Left renal pelvis (tissue), 4 donors: Measurements from ENCODE around the gene CD151. TPM values are rescaled to one million over a fixed set of nuclear protein-coding genes. Genes with fewer than 3 reads are reported as not detected.
A peak's percentile ranks its signal among the peaks of the same experiment; 100 is the strongest.

Experiments
- DNase-seq, 4 donors: peaks; one replicate each; pipeline ENCODE4 v3.0.0-alpha.2; 2013; ENCODE audit warnings: low read depth in 4 of 4, low spot score in 3 of 4
- polyA plus RNA-seq, 4 donors: library from polyadenylated mRNA; unstranded; fragments of 120-200 nt; gene quantifications; one replicate each; pipeline ENCODE4 v1.2.1, GENCODE V29; 2013; ENCODE audit not compliant: insufficient read length in 4 of 4

CD151 gene
- polyA plus RNA-seq, 4 donors = 124 to 228 (median 174) TPM

DNA sequence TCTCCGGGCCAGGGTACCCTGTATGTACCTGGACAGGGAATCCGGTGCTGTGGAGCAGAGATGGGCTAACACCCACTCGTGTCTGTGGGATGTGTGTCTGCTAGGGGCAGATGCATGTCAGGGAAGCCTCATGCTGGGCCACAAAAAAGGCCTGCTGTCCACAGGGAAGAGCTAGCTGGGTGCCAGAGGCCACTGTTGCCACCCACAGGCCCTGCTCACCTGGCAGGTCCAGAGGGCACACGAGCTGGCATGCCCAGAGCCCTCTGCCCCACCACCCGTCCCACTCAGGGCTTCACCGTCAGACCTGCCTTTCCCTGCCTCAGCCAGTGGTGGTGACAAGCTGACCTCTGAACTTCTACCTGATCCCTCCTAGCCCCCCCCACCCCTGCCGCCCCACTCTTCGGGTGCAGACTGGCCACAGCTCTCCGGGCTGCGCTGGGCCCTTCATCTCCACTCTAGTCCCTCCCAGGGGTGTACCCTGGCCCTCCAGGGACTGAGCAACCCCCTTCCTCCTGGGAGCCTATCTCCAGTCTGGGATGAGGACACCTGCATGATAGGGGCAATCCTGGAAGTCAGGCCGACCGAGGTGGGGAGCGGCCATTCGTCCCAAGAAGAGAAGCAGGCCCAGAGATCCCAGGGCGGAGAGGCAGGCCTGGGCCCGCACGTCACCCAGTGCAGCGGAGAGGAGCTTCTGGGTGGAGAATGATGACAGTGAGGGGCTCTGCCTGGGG lies 36.0 kb upstream of the CD151 start:
- no peak for DNase-seq

GRCh38 chr11:797296-798092 lies 35.3 kb upstream of the CD151 start:
- peak in 2 of 4 donors; percentile 61 to 68 for DNase-seq

- DNase-seq = peak in 1 of 4 donors; percentile 66
These were observed 34.5 kb upstream of the CD151 start, which contains the start of gene SLC25A22 for GRCh38 chr11:798093-798713. SLC25A22 (minus strand) TSS chr11:798281; CDS start chr11:795006, 3,275 bp downstream.

DNA sequence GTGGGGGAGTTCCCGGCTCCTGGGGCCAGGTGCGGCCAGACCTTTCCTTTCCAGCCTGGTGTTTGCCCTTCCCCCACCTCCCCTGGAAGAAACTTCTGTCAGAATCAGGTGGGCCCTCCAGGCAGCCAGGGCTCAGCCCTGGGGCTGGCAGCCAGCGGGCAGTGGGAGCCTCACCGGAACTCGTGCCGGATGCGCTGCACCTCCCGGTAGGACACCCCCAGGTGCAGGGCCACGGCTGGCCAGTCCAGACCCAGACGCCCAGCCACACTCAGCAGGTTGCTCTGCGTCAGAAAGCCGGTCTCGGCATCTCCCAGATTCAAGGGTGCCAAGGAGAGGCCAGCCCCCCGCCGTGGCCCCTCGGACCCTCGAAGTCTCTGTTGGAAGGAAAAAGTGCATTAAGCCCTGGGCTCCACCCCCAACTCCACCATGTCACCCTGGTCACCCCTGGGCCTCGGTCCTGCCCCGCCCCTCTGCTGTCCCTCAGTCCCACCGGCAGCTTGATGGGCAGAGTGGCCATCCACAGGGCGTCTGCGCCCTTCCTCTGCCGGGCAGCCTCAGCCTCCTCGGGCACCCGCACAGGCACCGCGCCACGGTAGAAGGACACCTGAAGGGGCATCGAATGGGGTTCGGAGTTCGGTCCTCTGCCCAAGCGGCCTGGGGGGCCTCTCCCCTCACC lies 33.0 kb upstream of the CD151 start:
- DNase-seq = no peak

DNA sequence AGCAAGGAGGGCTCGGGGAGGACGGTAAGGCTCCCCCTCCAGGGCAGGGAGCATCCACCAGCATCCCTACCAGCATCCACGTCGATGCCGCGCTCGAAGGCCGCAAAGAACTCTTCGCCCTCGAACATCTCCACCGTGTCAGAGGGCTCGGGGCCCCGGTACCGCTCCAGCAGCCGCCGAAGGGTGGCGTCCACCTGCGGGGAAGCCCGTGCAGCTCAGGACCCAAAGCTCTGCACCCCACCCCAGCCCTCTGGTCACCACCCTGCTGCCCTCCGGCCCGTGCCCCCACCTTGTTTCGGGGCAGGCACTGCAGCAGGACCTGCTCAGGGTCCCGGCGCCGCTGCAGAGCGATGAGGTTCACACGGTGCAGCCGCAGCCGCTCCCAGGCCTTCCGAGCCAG lies 32.3 kb upstream of the CD151 start:
- DNase-seq = no peak

DNA sequence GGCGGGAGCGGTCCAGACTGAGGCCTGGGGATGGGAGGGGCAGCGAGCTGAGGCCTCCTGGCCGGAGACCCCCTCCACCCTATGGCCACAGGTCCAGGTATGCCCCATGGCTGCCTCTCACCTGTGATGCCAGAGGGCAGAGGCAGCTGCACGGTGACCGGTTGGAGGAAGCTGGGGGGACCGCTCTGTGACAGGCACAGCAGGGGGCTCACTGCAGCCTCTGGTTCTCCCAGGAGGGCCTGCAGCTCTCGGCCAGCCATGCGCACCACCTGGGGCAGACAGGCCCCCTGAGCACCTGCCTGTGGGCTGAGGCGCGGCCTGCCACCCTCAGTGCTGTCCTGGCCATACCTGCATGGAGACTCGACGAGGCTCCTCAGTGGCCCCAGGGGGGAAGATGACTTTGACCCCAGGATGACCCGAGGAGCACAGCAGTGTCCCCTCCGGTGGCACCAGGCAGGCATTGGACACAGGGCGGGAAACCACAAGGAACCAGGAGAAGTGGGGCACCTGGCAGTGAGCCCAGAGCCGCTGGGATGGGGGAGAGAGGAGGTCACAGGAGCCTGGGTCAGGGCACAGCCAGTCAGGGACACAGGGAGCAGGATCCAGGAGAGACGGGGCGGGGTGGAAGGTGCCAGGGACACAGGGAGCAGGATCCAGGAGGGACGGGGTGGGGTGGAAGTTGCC lies 31.5 kb upstream of the CD151 start:
- no peak for DNase-seq

DNA sequence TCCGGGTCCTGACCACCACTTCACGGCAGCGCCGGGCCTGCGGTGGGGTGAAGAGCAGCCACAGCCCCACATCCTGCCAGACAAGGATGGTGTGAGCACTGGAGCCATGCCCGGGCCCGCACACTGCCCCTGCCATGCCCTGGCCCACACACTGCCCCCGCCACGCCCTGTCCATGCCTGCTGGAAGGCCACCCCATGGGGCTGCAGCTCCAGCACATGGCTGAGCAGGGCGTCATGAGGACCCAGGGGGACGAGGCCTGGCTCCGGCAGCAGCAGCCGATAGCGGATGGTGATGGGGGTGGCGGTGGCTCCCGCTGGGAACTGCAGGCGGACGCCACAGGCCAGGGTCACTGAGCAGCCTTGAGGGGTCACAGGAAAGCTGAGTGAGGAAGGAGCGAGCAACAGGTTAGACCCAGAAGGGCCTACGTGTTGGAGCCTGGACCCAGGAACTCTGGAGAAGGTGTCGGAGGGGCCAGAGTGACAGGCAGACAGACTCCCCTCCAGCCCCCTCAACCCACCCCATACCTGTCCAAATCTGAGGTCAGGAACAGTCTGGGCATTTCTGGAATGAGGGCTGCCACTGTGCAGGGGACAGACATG lies 30.6 kb upstream of the CD151 start:
- DNase-seq = no peak

GRCh38 chr11:802693-803466 lies 29.9 kb upstream of the CD151 start:
- DNase-seq = no peak

- no peak for DNase-seq
These were observed 29.3 kb upstream of the CD151 start for GRCh38 chr11:803467-803742.

DNA sequence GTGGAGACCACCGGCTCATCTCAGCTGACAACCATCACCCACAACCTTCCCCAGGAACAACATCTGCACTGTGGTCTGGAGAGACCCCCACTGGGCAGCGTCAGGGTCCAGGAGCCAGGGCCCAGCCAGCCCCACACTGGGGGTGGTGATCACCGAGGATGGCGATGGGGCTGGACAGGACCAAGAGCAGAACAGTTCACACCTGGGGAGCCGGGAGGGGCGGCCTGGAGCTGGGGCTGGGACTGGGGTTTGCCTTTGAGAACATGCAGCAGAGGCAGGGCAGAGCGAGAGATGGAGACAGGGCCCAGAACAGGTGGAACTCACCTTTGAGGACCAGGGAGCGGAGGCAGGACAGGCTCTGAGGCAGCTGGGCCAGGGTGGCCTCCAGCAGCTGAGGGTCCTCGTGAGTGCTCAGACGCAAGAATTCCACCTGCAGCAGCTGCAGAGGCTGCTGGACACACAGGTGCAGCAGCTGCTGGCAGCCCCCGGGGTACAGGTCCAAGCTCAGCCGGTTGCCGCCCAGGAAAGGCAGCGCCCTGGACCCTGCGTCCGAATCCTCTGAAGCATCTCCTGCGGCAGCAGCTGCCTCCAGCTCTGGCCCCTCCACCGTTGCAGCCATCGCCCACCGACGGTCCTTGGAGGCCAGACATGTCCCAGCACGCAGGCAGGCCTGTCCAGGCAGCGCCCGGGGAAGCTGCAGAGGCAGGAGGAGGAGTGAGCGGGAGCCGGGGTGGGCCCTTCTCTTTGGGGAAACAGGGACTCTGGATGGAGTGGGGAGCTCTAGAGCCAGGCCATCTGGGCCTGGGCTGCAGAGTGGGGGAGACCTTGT lies 28.8 kb upstream of the CD151 start:
- no peak for DNase-seq

DNA sequence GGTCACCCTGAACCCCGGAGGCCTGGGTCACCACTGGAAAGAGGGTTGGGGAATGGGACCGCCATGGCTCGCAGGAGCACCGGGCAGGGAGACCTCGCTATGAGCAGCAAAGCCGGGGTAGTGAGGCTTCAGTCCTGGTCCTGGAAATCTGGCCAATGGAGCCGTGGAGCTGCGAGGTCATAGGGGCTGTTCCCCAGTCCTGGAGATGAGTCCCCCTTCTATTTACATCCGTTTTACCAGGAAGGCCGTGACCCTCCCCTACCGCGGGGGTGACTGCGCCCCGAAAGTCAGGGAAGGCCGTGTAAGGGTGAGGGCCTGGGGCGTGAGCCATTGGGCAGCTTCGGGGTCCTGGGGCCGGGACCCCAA lies 28.2 kb upstream of the CD151 start:
- no peak for DNase-seq

DNA sequence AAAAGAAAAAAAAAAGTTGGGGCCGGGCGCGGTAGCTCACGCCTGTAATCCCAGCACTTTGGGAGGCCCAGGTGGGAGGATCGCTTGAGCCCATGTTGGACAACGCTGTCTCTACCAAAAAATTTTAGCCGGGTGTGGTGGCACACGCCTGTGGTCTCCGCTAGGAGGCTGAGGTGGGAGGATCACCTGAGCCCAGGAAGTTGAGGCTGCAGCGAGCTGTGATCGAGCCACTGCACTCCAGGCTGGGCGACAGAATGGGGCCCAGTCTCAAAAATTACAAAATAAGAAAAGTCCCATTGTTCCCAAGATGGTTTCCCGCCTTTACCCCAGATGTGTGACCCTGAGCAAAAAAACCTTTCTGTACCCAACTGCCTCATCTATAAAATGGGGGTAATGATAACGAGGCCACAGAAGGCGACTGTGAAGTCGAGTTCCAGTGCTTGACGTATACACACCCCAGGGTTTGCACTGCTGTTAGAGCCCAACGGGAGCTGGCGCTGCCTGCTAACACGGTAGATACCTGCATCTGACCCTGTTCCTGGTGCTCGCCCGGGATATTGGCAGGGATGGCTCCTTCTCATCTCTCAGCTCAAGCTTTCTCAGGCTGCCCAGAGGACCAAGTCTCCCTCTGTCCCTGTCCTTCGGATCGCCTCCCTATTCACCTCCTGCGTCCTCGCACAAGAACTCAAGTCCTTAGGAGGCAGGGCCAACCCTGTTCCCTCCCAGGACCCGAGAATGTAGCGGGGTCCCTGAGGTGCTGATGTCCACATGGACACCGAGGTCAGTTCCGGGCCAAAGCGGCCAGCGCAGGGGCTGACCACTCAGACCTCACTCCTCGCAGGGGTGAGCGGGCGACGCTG lies 24.1 kb upstream of the CD151 start:
- DNase-seq = no peak

DNA sequence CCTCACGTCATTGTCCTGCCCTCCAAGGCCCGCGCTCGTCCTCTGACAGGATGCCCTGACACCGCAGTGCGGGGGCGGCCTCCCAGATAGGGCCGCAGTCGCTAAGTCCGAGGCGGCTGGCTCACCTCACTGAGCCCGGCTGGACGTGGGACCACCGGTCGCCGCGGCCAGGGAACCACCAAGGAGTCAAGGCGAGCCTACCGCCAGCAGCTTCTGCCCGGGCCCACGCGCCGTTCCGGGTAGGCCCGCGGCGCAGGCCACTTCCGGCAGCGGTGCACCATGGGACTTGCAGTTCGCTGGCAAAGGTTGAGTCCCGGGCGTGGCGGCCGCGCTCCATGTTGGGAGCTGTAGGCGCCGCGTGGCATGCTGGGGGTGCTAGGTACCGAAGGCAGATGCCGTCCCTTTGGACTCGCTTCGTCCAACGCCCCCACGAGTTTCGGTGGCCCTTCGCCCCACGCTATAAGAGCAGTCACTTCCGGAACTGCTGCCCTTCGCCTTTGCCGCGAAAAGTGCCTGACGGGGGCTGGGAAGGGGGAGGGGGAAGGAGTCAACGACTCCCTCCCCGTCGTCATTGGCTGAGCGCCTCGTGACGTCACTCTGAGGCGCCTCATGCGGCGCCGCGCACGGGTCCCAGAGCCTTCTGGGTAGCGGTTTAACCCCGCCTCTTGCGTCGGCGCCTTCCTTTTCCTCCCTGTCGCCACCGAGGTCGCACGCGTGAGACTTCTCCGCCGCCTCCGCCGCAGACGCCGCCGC lies 23.3 kb upstream of the CD151 start, which contains the start of gene RPLP2:
RPLP2 (plus strand) TSS at position 681 of the 753 bp plus-strand sequence. CDS start 268 bp downstream, outside the sequence.
- DNase-seq = peak; percentile 96 to 99 (median 96)

GRCh38 chr11:810040-810567 lies 22.6 kb upstream of the CD151 start:
- no peak for DNase-seq

DNA sequence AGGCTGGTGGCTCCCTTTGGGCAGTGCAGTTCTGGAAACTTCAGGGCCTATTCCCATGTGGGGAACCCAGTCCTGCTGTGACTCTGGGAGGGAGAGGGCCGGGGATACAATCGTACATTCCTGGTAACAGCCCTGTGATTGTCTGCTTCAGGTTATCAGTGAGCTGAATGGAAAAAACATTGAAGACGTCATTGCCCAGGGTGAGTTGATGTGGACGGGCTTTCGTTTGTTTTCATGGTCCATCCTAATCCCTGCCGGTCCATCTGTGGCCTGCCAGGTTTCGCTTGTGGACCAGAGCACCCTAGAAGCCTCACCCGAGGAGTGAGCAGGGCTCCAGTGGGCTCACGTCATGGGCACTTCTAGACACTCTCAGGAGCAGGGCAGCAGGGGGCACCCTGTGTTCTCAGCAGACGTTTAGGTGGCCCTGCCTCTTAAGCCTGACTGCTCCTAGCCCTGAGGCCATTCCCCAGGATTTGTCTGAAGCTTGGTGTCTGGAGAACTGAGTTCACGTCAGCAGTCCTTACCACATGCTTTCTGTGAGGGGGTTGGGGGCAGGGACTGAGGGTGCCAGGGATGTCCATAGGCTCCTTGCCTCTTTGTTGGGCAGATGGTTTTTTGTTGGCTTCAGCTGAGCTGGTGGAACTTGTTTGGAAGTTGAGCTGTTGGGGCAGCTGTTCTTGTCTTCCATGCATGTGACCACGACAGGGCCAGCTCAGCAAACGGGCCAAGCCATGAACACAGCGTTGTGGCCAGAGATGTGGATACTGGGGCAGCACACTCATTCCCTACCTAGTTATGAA lies 21.1 kb upstream of the CD151 start:
- no peak for DNase-seq

DNA sequence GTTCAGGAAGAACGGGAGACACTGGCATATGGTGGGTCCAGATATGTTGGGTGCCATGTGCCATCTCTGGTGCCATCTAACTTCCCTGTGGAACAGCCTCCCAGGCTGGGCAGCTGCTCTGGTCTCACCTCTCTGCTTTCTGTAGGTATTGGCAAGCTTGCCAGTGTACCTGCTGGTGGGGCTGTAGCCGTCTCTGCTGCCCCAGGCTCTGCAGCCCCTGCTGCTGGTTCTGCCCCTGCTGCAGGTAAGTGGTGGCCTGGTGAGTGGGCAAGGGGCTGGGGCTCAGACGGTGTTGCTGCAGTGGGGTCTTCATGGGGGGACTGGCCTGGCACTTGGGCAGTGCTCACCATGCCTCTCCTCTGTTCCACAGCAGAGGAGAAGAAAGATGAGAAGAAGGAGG lies 20.4 kb upstream of the CD151 start:
- DNase-seq = no peak
